ENCODE measurements around the gene GRIA2. TPM values are rescaled to one million over a fixed set of nuclear protein-coding genes. Genes with fewer than 3 reads are reported as not detected.

Gene GRIA2
- total and polyA plus RNA-seq, 7 donors, result 0.09 to 3.0 (median 0.12) TPM; not detected in 3

- Histone ChIP-seq H3K4me3 (no peak overlapping the region), H3K27me3 (ENCODE audit: insufficient read depth in 3 of 3, low read length in 2 of 3) (peaks cover 0 to 2% (median 0%) of the 10 kb centered on the region in 3 donors), H3K36me3 (ENCODE audit: insufficient read depth in 1 of 2, low read depth in 1 of 2) (no peaks in the 10 kb centered on the region), H3K9me3 (no peaks in the 10 kb centered on the region), H3K27ac (no peak overlapping the region), H3K4me1 (no peaks in the 10 kb centered on the region)
- intact Hi-C loops (cut with DNase I), result no loop called here
- TF ChIP-seq, protein P1, sequence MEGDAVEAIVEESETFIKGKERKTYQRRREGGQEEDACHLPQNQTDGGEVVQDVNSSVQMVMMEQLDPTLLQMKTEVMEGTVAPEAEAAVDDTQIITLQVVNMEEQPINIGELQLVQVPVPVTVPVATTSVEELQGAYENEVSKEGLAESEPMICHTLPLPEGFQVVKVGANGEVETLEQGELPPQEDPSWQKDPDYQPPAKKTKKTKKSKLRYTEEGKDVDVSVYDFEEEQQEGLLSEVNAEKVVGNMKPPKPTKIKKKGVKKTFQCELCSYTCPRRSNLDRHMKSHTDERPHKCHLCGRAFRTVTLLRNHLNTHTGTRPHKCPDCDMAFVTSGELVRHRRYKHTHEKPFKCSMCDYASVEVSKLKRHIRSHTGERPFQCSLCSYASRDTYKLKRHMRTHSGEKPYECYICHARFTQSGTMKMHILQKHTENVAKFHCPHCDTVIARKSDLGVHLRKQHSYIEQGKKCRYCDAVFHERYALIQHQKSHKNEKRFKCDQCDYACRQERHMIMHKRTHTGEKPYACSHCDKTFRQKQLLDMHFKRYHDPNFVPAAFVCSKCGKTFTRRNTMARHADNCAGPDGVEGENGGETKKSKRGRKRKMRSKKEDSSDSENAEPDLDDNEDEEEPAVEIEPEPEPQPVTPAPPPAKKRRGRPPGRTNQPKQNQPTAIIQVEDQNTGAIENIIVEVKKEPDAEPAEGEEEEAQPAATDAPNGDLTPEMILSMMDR (IDR thresholded peaks at IDR 0.05), result no peak
- no peak for DNase-seq
- ATAC-seq, result no peak
- 51 to 63% (median 58%) methylated on average over 2 of the region's 2 CpGs for WGBS, 3 donors
Observed at GRCh38 chr4:157195374-157195773, 25.2 kb upstream of the GRIA2 start.

DNA sequence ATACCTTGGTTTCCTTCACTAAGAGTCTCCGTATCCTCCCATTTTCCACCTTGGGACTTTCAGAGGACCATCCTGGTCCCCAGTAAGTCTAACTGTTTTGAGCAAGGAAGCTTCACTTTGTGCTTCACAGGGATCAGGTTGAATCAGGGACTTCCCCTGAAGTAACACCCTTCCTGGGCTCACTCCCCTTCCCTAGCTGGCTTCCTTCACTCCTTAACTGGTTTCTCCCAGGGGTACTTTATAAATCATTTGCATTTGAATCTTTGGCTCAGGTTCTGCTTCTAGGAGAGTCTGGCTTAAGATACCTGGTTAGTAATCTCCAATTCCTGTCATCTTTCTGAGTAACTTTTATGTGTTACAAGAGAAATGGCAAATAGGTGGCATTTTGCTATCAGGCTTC, 24.5 kb upstream of the GRIA2 start:
- Histone ChIP-seq H3K36me3 (ENCODE audit: insufficient read depth in 1 of 2, low read depth in 1 of 2) (no peaks in the 10 kb centered on the region), H3K4me3 (no peak overlapping the region)
- 89 to 96% (median 93%) methylated on average over 1 of the region's 1 CpG for WGBS, 3 donors

DNA sequence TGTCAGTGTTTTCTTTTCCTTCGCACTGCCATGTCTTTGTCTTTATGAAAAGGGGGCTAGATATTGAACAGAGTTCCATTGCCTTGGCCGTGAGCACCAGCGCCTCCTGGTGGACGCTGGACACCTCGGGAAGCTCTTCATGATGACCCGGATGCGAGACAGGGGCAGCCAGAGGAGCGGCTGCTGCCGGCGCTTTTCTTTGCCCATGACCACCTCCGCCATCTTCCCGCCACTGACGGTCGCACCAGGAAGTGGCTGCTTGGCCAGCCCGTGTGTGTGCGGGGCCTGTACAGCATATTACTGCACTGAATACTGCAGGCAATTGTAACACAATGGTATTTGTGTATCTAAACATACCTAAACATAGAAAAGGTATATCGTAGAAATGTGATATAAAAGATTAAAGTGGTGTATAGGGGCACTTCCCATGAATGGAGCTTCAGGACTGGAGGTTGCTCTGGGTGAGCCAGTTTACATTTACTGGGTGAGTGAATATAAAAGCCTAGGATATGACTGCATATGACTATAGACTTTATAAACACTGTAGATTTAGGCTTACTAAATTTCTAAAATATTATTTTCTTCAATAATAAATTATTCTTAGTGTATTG, 15.8 kb upstream of the GRIA2 start:
- no peaks in the 10 kb centered on the region for H3K36me3 ChIP-seq (ENCODE audit: insufficient read depth in 1 of 2, low read depth in 1 of 2)
- no peaks in the 10 kb centered on the region for H3K9me3 ChIP-seq
- H3K27ac ChIP-seq, result no peak overlapping the region
- intact Hi-C loops (cut with DNase I), result no loop called here
- no peaks in the 10 kb centered on the region for H3K4me1 ChIP-seq
- no peak overlapping the region for H3K4me3 ChIP-seq
- ATAC-seq (no peak), DNase-seq (no peak)
- H3K27me3 ChIP-seq (ENCODE audit: insufficient read depth in 3 of 3, low read length in 2 of 3), result no peaks in the 10 kb centered on the region
- whole genome bisulfite sequencing, 3 donors, result 78 to 80% (median 79%) methylated on average over 17 of the region's 17 CpGs
- TF ChIP-seq, protein P1 (IDR thresholded peaks at IDR 0.05), result peak; percentile 22

More for the DNA sequence above, 24.5 kb upstream of the GRIA2 start:
- TF ChIP-seq, protein P1 (IDR thresholded peaks at IDR 0.05), result no peak
- DNase-seq (no peak), ATAC-seq (no peak)
- H3K4me1 ChIP-seq, result no peaks in the 10 kb centered on the region
- peaks cover 0 to 2% (median 0%) of the 10 kb centered on the region in 3 donors for H3K27me3 ChIP-seq (ENCODE audit: insufficient read depth in 3 of 3, low read length in 2 of 3)
- no peaks in the 10 kb centered on the region for H3K9me3 ChIP-seq
- no peak overlapping the region for H3K27ac ChIP-seq
- intact Hi-C loops (cut with DNase I), result no loop called here

DNA sequence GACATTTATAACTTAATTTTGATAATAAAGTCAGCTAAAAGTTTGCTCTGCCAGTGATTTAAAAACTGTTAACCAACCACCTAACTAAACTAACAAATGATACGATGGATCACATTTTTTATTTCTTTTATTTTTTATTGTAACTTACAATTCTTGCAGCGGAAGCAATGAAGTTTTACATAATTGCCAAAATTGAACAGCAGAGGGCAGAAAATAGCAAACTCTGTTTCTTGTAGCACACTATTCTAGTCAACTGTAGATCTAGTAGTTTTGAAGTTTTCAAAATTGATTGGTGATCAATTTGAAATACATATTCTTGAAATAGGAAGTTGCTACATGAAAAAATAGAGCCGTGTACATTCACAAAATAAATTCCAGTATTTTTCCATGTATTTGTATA, 2.8 kb upstream of the GRIA2 start:
- ATAC-seq (no peak), DNase-seq (no peak)
- Histone ChIP-seq H3K36me3 (ENCODE audit: insufficient read depth in 1 of 2, low read depth in 1 of 2) (no peaks in the 10 kb centered on the region), H3K4me3 (no peak overlapping the region), H3K27me3 (ENCODE audit: insufficient read depth in 3 of 3, low read length in 2 of 3) (peaks cover 4 to 39% (median 15%) of the 10 kb centered on the region in 3 donors), H3K27ac (no peak overlapping the region), H3K9me3 (no peaks in the 10 kb centered on the region), H3K4me1 (peaks cover 11% of the 10 kb centered on the region)
- TF ChIP-seq, protein P1 (IDR thresholded peaks at IDR 0.05), result peak; percentile 43
- intact Hi-C loops (cut with DNase I), result loop anchor here (2.0 to 10.0 kb wide), 2 partner anchors 757 to 761 kb away; no protein-coding TSS in a partner anchor
- WGBS, 3 donors, result 28 to 34% (median 33%) methylated on average over 3 of the region's 3 CpGs

All from psoas muscle (tissue), 8 donors.